ENCODE results near the gene MRPS27.

MRPS27 gene

DNA sequence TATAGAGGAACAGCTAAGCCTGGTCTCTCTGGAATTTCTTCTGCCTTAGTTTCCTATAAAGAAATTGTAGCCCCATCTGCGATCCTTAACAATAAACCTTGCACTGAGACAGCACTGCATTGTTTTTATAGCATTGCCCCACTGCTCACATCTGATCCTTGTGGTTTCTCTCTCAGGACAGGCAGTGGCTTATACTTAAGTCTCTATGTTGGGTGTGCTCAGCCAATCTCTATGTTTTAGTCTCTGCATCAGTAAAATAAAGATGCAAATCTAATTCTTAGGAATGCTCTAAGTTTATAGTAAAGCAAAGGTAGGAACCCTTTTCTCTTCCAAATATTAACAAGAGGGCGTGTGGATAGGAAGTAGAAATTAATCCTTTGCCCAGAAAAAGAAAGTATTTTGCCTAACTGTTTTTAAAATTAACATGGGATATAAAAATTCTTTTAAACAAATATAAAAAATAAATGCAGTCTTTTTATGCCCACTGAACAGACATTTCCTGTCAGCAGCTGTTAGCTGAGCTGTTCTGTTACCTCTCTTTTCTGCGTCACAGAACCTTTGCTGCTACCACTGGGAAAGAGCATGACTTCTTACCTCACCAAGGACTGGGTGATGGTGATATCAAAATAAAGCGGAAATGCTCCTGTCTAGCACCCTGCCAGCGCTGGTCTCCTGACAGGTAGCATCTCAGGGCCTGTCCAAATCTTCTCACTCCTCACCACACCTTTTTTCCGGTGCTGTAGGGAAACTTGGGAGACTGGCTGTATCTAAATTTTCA, 29.5 kb downstream of the MRPS27 start:
- no peak for FAIRE-seq

DNA sequence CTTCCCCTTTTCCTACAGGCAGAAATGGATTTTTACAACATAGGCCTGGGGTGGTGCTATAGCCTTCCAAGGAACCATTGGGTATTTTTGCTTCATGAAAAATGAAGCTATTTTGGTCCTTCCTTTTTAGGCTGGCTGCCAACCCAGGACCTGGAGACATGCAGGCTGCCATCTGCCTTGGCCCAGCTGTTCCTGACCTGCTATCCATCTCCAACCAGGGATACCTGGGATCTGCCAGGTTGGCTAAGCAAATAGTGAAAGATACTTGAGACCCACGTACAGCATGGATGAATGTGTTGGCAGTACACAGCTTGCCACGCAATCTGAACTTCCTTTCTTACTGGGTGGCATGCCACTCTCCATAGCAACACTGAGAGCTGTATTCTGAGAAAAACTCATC, 31.1 kb downstream of the MRPS27 start:
- no peak for FAIRE-seq

GRCh38 chr5:72286798-72287197, 33.2 kb downstream of the MRPS27 start:
- no peak for FAIRE-seq

DNA sequence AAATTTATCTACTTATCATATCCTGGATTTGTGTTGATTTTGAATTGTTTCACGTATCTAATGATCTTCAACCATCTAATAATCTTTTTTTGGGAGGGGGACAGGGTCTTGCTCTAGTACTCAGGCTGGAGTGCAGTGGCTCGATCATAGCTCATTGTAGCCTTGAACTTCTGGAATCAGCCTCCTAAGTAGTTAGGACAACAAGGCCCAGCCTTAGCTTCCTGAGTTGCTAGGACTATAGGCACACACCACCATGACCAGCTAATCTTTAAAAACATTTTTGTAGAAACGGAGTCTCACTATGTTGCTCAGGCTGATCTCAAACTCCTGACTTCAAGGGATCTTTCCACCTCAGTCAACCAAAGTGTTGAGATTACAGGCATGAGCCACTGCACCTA, 34.6 kb downstream of the MRPS27 start:
- FAIRE-seq: no peak

GRCh38 chr5:72284559-72285423, 35.2 kb downstream of the MRPS27 start:
- no peak for FAIRE-seq

GRCh38 chr5:72283358-72283757, 36.7 kb downstream of the MRPS27 start:
- FAIRE-seq: no peak

DNA sequence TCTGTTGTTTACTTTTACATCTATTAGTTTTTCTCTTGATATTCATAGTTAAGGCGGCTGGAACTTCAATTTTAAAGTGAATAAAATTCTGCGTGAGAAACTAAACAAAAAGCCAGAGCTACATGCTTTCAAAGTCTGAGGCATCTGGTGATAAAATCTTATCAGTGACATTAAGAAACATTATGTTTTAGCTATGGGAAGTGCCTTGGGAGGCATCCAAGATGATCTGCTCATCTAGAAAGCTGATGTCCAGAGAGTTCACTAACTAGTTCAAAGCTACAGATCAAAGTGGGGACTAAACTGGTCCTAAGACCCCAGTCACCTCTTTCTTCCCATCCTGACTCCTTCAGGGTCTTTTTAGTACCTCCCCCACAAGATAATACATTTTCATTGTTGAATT, 37.2 kb downstream of the MRPS27 start:
- no peak for FAIRE-seq

- no peak for FAIRE-seq
These were observed 38.1 kb downstream of the MRPS27 start for GRCh38 chr5:72281764-72282499.

GRCh38 chr5:72281430-72281763, 38.6 kb downstream of the MRPS27 start:
- no peak for FAIRE-seq

- no peak for FAIRE-seq
These were observed 39.4 kb downstream of the MRPS27 start for GRCh38 chr5:72280581-72281069.

DNA sequence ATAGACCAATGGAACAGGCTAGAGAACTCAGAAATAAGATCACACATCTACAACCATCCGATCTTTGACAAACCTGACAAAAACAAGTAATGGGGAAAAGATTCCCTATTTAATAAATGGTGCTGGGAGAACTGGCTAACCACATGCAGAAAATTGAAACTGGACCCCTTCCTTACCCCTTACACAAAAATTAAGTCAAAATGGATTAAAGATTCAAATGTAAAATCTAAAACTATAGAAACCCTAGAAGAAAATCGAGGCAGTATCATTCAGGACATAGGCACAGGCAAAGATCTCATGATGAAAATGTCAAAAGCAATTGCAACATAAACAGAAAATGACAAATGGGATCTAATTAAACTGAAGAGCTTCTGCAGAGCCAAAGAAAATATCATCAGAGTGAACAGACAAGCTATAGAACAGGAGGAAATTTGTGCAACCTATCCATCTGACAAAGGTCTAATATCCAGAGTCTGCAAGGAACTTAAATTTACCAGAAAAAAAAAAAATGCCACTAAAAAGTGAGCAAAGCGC, 43.8 kb downstream of the MRPS27 start:
- FAIRE-seq: no peak

GRCh38 chr5:72273547-72273946, 46.5 kb downstream of the MRPS27 start:
- no peak for FAIRE-seq

- FAIRE-seq: no peak
These were observed 47.6 kb downstream of the MRPS27 start for GRCh38 chr5:72272398-72272797.

DNA sequence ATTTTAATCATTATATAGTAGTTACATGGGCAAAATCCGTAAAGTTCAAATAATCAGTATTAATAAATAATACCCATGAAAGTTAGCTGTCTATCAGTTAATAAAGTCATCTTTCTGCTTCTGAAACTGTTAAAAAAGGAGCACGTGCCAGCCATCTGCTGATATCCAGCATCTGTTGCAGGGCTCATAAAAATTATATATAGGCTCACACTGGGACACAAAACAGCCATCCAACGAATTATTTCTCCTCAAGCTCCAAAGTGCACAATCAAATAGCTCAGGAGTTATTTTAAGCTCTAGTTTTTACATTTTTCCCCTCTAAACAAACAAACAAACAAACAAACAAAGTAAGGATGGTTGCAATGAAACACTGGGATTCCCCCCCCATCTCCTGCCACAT, 48.3 kb downstream of the MRPS27 start:
- no peak for FAIRE-seq

GRCh38 chr5:72270037-72270436, 50.0 kb downstream of the MRPS27 start:
- no peak for FAIRE-seq

DNA sequence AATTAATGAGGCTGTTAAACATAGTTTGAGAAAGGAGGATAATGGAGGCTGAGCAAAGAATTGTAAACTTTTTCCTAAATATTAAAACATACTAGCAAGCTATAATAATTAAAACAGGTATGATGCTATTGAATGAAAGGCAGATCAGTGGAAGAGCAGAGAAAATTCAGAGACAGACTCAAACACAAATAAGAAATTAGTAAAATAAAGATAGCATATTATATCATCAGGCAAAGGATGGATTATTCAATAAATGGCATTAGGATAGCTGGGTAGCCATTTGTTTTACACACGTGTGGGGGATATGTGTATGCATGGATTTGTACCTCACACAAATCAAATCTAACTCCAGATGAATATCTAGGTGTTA, 50.6 kb downstream of the MRPS27 start:
- FAIRE-seq: no peak

DNA sequence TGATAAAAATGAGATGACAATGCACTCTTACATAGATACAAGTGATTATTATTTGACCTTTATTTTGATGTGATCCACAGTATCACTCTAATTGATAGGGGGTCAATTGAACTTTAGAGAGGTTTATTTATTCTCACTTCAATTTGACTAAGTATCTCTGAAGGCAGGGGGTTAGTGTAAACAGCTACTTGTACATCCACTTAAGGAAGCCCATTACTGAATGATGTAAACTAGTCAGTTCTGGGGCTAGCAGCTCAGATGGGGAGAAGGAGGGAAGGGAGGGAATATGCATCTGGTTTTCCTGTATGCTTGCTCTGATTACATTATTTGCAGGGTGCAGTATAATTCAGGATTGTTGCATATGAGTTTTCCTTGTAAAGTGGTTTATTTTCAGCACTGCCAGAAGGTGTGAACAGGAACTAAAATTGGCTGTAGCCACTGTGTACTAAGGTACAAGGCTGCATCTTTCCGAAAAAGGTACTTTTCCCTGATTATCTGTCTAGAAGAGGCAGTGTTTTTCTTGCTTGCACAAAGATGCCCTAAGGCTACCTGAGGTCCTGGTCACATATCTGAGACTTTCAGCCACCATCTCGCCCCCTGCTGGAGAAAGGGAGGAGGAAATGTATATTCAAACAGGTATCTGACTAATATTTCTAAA, 51.2 kb downstream of the MRPS27 start:
- no peak for FAIRE-seq

- FAIRE-seq: no peak
These were observed 51.8 kb downstream of the MRPS27 start for GRCh38 chr5:72268260-72268659.

GRCh38 chr5:72267685-72268084, 52.4 kb downstream of the MRPS27 start:
- FAIRE-seq: no peak

GRCh38 chr5:72266862-72267261, 53.2 kb downstream of the MRPS27 start:
- FAIRE-seq: no peak

DNA sequence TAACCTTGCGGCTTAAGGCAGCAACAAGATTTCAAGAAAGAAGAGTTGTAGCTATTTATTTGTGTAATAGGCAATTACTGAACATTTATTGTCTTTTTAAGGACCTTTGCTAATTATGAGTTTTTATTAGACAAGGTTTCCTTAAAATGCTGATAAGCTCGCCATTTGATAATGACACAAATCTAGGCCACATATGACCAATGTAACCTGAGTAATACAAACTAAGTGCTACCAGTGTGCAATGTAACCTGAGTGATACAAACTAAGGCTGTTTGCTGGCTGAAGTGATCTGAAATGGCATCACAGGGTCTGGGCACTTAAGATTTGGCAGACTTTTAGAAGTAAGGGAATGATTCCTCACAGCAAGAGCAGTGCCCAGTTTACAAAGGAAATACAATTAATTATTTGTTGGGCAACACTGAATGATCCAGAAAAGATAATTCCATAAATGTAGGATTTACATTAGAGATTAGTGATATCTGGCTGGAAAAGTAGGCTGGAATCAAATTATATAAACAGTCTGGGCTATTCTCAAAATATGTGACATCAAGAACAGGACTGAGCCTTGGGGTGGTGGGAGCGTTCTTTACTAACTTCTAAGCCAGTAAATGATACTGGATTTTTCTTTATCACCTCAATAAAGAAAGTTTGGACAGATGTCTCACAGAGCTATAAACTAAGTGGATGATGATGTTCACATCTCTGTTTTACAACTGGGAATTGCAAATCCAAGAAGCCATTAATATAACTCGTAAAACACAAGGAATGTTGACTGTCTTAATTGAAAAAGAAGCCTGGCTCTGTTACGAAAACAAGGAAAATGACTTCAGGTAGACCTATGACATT, 54.8 kb downstream of the MRPS27 start:
- no peak for FAIRE-seq

- FAIRE-seq: no peak
These were observed 63.5 kb downstream of the MRPS27 start for GRCh38 chr5:72256536-72256935.
